Stimulated activated CD4-positive, alpha-beta T cell treated with anti-CD3 and anti-CD28 coated beads, Interleukin-12 subunit alpha, Interleukin-12 subunit beta, amount 100 ng/mL, for 4 hours (primary cell): ENCODE measurements around the gene RGMA.
"Not testable (repeated sequence)": the region's sequence is repeated elsewhere in the genome, so short reads cannot be mapped to it uniquely, and the experiment has no call there.

Experiments used
- DNase-seq: peaks from one replicate; pipeline ENCODE4 v3.0.0-alpha.2; 2020

RGMA gene

DNA sequence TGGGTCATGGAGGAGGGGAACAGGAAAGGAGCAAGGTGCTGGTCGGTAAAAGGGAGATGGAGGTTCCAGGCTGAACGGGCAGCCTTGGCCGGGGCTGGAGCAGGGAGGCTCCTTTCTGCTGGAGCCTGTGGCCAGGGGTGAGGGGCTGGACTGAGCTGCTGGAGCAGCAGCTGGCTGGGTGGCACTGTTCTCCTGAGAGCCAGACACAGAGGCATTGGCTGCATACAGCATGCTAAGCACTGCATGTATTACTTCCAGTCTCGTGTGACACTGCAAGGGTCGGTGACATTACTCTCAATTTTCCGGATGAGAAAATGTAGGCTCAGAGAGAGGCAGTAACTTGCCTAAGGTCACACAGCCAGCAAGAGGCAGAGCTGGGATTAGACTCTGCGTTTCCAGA lies 42.3 kb downstream of the RGMA start:
- no peak for DNase-seq

DNA sequence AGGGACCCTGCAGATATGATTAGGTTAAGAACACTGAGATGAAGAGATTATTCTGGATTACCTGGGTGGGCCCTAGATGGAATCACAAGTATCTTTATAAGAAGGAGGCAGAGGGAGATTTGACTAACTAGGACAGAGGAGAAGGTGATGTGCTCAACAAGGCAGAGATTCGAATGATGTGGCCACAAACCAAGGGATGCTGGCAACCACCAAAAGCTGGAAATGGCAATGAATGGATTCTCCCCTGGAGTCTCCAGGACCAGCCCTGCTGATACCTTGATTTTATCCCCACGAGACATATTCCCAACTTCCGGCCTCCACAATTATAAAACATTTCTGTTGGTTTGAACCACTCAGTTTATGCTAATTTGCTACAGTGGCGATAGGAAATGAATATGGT lies 42.9 kb downstream of the RGMA start:
- DNase-seq: no peak

DNA sequence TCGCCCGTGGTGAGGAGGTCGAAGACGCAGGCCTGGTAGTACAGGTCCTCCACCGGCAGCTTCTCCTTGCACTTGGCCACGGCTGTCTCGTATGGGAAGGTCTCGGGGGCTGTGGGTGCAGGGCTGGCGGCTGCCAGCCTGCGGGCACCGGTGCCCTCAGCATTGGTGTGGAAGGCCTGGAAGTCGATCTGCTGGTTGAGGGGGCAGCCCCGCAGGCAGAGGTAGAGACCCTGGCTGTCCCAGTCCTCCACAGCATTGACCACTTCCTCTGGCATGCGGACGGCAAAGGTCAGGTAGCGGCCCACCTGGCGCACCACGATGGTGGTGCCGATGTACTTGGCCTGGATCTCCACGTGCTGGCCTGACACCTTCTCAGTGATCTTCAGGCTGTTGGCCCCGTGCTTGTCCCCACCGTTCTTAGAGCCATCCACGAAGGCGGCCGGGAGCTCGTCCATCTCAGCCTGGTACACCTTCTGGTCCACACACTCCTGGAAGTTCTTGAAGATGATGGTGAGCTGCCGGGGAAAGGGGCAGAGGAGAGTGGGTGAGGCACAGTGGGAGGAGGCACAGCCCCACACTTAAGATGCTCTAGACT lies 43.7 kb downstream of the RGMA start:
- no peak for DNase-seq

DNA sequence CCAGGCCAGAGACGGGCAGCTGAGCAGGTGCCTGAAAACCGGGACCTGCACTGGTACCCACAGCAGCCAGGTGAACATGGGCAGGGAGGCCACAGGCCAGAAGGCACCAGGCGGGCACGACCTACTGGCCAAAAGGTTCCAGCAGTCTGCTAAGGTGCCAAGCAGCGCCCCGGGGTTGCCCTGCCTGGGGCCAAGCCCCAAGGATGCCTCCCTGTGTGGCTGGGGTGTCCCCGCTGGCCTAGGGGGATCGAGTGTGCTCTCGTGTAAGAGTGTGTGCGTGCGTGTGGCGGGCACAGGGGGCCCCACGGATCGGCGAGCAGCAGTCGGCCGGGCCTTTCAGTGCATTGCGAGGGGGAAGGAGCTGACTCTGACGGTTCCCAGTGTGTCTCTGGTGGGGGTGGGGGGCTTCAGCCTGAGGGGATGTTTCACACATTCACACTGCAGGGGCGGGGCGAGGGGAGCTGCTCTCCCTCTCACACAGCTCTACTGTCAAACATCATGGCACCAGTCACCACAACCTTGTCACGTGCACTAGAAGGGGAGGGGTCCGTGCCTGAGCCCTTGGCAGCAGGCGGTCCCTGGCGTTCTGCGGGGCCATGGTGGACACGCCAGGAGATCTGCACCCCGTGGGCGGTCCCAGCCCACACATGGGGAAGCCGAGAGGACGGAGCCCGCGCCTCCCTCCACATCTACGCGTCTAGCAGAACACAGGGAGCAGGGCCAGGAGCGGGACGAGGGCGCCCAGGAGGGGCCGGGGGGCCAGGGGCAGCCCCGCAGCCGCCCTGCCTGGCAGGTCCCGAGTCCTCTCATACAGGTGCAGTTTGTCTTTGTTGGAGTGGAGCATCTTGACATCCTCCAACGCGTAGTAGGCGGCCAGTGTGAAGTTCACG lies 44.5 kb downstream of the RGMA start:
- DNase-seq: no peak

DNA sequence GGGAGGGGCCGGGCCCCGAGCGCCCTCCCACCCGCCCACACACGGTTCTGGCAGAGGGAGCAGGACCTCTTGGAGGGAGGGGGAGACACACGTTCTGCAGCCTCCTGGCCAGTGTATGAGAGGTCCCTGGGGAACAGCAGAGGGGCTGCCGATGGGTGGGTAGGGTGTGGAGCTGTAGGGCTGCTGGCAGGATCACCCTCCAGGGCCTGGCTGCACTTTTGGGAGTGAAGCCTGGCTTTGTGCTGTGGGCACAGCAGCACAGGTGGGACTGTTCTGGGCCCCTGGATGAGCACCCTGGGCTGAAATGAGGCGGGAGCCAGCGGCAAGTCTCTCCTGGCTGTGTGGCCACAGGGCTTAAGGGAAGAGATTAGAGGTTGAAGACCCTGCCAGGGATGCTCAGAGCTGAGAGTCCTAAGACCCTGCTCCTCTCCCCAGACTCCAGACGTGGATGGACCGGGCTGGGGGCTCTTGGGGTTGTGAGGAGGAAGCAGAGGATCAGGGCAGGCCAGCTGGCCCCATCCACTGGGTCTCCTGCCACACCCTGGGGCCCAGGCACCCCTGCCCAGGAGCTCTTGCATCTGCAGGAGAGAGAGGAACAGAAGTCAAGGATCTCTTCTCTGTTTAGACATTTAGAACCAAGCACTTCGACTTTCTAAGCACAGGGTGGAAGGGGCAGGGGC lies 45.2 kb downstream of the RGMA start:
- DNase-seq: no peak

DNA sequence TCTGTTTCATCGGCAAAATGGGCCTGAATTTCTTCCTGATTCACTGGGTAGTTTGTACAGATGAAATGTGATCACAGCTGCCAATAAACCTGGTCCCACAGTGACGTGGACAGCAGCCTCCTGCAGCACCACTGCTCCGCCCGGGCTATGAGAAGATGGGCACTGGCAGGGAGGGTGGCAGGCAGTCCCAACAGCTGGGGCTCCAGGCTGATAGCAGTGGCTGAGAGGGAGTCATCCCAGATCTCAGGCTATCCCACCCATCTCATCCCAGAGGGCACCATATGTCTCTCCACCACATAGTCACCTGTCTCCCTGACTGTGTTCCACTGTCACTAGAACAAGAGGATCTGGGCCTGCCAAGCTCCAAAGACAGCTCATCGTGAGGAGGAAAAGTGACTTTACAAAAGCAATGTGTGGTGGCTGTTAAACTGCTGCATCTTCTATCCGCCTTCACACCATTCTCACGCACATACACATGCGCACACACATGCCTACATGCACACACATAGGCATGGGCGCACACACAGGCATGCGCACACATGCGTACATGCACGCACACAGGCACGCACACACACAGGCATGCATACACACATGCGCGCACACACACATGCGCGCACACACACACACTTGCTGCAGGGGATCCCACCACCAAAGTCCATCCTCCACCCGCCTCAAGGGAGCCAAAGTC lies 46.2 kb downstream of the RGMA start:
- no peak for DNase-seq

DNA sequence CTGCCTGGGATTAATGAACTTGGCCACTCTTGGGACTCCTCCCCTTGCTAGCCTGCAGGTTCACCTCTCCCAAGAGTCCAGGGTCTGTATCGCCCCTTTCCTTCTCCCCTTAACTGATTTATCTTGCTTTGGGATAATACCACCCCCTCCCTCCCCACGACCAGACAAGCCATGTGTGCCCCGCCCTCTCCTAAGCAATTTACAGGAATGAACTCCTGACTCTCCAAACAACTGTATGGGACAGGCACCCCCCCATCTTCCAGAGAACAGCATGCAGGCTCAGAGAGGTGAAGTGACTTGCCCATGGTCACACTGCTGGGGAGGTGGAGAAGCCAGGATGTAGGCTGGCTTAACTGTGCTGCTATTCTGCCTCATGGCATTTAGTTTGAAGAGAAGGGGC lies 46.8 kb downstream of the RGMA start:
- DNase-seq: no peak

DNA sequence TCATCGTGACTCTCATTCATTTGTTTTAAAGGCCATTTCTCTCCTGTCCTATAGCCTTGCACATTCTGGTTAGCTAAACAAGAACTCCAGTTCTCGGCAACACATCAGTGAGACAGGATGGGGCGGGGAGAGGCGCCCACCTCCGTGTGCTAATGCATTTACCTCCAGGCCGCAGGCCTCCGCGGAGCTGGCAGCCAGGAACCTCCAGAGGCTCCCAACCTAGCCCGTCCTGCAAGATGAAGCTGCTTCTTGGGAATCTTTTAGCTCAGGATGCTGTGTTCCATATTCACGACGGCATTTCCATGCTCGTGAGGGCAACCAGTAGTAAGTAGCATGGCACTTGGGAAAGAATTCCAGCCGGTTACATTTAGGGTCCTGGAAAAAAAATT lies 47.9 kb downstream of the RGMA start:
- no peak for DNase-seq

DNA sequence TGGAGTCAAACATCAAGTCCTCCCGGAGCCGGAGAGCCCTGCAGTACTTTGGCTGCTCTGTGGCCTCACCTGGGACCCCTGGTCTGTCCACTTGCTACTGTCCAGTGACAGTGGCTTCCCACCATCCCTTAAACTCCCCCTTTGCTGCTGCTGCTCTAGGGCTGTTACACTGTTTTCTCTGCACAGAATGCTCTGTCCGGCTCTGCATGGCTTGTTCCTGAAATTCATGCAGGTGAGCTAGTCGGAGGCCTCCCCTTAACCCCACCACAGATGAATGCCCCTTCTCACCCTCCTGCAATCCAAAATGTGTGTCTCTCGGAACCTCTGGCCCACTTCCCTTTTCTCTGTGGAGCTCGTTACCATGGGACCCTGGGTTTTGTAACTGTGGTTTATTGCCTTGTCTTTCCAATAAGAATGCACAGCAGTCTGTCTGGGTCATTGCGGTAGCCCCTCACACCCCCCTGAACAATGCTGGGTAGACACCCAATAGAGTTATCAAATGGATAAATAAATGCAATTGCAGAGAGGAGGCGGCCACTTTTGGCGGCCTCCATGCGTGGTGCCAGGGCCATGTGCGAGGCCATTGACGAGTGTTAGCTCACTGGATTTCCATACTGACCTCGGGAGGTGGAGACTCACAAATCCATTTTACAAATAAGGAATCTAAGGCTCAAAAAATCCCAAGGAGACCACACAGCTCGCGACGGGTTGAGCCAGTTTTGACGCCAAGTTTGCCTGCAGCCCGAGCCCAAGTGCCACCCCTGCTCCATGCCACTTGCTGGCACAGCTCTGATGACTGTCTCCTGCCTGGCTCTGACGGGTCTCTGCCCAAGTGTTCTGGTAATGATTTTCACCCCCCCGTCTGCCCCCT lies 48.5 kb downstream of the RGMA start:
- no peak for DNase-seq

DNA sequence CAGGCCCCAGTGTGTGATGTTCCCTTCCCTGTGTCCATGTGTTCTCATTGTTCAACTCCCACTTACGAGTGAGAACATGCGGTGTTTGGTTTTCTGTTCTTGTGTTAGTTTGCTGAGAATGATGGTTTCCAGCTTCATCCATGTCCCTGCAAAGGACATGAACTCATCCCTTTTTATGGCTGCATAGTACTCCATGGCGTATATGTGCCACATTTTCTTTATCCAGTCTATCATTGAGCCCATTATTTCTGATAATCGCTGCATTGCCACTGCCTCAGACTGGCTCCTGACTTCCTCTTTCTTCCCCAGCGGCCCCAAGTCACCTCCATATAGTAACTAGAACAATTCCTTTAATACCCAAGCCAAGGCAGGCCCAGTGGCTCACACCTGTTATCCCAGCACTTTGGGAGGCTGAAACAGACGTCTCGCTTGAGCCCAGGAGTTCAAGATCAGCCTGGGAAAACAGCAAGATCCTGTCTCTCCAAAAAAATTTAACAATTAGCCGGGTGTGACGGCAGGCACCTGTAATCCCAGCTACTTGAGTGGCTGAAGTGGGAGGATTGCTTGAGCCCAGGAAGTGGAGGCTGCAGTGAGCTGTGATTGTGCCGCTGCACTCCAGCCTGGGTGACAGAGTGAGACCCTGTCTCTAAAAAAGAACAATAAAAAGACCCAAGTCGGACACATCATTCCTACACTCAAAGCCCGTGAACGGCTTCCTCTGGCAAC lies 49.3 kb downstream of the RGMA start:
- not testable (repeated sequence) for DNase-seq

DNA sequence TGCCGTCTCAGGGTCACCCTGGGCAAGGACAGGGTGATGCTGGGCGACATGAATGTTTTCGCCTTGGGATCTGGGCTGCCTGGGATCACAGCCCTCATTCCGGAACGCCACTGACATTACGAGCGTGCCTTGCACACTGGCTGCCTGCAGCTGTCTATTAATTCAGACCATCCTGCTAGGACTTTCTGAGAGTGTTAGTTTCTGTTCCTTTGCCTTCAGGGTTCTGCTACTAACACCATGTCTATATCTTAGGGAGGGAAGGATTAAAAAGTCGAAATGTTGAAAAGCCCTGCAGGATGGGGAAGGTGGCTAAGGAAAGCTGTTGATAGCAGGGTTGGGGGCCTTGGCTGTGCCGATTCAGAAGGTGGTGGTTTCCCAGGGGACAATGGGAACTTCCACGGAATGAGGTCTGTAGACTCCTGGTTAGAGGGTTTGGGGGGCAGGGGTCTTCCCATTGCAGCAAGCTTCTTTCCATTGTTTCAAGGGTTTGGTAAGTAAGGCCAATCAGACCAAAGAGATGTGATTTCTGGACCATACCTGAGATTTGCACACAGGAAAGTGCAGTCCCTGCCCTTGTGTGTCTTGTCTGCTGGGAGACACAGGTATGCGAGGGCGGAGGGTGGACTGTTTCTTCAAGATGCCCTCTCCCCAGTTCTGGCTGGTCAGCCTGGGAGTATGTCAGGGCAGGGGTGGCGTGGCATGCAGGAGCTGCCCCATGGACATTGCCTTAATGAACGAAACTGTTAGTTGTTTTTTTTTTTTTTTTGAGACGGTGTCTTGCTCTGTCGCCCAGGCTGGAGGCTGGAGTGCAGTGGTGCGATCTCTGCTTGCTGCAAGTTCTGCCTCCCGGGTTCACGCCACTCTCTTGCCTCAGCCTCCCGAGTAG lies 50.9 kb downstream of the RGMA start:
- no peak for DNase-seq

DNA sequence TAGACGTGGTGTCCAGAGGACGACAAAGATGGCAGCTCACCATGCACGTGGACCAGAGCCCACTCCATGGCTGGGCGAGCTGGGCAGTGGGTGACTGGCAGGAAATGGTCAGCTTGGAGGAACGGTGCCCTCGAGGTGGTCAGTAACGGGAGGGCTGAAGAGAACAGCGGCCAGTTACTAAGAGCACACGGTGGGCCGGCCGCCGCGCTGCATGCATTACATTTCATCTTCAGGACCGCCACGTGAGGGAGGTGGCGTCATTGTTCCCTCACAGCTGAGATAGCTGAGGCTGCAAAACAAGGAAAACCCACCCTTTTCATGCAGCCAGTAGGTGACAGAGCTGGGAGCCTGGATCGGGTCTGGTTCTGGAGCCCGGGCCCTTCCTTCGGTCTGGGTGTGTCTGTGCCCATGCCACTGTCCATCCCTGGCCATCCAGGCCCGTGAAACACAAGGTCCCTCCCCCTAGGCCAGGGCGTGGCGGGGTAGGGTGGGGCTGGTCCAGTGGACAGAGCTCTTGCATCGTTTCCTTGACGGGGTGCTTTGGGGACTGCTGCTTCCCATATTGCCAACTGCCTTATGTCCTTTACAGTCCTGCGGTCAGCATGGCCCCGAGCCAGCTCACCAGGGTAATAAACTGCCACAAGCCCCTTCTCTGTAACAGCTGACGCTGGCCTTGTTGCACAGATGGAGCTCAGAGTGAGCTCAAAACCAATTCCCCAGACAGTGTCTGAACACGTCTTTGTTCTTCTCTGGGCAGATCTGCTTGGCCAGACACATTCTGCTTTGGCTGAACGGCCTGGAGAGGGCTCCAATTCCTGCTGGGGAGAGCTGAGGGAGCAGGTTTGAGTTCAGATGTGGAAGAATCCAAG lies 51.8 kb downstream of the RGMA start:
- no peak for DNase-seq

DNA sequence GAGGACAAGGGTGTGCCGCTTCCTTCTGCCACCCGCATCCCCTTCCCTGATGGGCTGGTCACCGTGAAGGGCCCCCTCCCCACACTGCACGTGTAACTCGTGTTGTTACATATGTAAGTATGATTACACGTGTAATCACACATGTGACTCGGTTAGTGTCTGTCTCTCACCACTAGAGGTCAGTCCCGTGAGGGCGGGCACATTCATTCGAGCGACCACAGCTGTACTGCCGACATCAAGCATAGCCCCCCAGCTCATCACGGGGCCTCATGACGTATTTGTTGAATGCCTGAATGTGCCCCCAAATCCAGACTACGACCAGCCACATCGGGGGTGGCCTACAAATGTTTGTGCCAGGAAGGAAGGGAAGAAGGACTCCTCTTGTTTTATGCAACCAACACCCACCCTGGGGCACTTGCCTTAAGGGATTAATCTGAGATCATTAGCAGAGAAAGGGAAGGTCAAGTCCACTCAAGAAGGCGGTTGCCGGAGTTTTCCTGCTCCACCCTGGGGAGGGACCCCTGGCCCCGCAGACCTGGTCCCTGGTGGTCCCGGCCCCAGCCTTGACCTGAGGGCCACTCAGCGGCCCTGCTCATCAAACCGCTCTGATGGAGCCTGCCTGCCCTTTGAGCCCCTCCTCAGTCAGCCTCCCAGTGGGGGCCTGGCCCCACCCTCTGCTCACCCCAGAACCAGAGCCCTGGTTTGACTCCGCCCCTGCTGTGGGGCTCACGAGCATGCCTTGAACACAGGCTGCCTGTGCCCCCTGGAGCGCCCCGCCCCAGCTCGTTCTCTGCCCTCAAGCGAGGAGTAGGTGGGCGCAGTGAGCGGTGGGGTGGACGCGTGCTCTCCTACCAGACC lies 52.8 kb downstream of the RGMA start:
- peak; percentile 43 for DNase-seq

DNA sequence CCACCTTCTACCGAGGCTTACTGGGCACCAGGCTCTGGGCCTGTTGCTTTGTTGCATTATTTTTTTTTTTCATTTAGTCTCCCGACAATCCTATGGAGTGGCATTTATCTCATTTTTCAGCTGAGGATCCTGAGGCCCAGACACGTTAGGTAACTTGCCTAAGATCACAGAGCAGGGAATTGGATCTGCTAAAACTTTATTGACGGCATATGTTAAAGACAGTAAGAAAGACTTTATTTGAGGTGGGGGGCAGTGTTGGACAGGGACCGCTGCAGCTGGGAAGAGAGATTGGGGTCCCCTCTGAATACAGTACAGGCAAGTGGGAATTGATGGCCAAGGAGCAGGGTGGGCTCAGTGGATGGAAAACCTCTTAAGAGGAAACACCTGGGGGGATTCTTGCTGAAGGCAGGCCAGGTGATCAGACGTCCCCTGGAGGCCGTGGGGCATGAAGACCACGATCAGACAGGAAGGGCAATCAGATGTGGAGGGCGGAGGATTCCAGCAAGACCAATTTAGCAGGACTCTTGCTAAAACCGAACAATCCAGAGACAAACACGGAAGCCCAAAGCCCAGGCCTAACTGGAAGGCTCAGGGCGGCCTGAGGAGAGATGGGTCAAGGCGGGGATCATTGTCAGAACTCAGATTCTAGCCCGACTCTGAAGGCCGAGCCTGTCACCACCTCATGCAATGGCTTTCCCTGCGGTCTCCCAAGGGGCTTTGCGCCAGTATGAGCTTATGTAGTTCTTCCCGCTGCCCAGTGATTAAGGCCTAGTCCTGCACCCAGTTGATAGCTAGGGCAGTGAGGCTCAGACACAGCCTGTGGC lies 53.7 kb downstream of the RGMA start:
- DNase-seq: no peak

DNA sequence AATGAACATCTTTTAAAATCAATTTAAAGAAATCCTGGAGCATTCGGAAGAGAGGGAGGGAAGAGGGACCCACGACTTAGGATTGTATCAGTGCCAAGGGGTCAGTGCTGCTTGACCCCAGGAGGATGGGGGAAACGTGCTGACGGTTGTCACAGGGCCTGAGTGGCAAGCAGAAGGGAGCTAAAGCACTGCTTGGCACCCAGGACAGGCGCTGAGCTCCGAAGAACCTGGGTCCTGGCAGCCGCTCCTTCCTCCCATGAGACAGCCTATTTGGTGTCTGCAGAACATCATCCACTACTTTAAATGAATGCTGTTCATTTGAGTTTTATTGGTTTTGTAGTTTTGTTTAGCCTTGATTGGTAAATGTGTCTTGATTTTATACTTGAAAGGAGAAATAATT lies 54.5 kb downstream of the RGMA start:
- no peak for DNase-seq

DNA sequence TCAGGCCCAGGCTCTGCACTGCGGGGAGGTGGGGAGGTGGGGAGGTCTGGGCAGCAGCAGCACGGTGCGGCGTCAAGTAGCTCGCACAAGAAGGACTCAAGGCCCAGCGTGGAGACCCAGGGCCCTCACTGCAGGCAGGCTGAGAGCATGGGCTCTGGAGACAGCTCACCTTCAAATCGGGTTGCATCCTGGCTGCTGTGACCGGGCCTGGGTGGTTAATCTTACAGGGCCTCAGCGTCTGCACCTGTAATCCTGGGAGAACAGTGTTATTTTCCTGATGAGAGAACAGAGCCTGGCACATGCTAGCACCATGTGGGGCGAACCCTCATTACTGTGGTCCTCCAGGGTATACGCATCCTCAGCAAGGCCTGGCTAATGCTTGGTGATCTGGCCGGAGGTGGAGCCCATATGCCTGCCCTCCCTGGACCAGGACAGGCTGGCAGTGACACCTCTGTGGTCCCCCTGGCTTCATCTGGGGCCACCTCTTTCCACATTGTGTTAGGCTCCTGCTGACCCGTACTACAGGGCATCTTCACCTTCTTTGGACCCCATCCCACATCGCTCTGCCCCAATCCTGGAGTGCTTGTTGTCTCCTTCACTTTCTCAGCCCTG lies 55.5 kb downstream of the RGMA start:
- no peak for DNase-seq

DNA sequence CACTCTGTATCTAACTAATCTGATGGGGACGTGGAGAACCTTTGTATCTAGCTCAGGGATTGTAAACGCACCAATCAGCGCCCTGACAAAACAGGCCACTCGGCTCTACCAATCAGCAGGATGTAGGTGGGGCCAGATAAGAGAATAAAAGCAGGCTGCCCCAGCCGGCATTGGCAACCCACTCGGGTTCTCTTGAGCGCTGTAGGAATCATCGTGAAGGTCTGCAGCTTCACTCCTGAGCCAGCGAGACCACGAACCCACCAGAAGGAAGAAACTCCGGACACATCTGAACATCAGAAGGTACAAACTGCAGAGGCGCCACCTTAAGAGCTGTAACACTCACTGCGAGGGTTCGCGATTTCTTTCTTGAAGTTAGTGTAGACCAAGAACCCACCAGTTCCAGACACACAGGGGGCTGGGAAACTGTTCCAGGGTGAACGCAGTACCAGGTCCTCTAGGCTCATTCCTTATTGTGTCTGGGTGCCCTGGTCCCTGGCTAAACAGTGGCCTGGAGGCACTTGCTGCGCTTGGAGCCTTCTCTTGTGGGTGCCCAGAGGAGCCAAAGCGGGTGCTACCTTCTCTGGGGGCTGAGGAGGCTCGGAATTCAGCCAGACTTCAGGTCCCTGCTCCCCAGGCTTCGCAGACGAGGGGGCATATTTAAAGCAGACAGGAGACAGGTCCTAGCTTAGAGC lies 56.4 kb downstream of the RGMA start:
- not testable (repeated sequence) for DNase-seq
